HG02678 (cell line): ENCODE data around the gene IL4I1.

Experiments
- ATAC-seq: cut with Tn5 transposase; IDR thresholded peaks from one replicate; pipeline ENCODE4 v1.9.1; 2021; ENCODE audit warnings: mild to moderate bottlenecking, moderate library complexity; ENCODE audit not compliant: unreplicated experiment

IL4I1 gene

GRCh38 chr19:49924004-49924880 lies 27.6 kb upstream of the IL4I1 start:
- no peak for ATAC-seq

- ATAC-seq: no peak
Measured at GRCh38 chr19:49923055-49924003, 26.6 kb upstream of the IL4I1 start.

- ATAC-seq: no peak
Measured at GRCh38 chr19:49921871-49922795, 25.4 kb upstream of the IL4I1 start.

DNA sequence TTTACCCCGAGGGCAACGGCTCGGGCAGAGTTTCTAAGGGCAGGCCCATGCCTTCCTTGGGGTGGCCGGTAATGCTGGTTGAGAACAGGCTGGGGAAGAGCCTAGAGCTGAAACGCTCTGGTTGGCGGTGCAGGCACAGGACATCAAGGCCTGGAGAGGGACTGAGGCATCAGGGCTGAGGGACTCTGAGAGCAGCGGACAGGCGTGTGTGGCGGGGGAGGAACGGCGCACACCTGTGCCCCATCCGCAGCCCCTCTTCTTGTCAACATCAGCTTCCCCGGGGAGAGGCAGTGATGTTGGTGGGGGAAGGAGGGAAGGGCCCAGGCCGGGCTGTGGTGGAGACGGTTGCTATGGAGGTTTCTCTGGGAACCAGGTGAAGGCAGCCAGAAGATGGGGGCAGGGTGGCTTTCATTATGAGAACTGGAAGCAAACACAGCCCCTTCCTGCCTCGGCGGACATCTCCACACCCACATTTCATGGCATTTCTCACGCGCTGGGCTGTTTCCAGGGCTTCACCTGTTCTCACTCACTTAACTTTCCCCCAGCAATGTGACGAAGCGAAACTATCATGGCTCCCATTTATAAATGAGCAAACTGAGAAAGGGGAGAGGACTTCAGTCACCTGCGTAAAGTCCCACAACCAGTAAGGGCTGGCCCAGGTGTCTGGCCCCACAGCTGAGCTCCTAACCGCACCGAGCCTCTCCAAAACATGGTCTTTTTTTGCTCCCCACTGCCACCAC lies 24.1 kb upstream of the IL4I1 start:
- ATAC-seq: no peak

GRCh38 chr19:49918089-49918488 lies 21.4 kb upstream of the IL4I1 start:
- ATAC-seq: no peak

- no peak for ATAC-seq
Measured at GRCh38 chr19:49916839-49917733, 20.4 kb upstream of the IL4I1 start.

DNA sequence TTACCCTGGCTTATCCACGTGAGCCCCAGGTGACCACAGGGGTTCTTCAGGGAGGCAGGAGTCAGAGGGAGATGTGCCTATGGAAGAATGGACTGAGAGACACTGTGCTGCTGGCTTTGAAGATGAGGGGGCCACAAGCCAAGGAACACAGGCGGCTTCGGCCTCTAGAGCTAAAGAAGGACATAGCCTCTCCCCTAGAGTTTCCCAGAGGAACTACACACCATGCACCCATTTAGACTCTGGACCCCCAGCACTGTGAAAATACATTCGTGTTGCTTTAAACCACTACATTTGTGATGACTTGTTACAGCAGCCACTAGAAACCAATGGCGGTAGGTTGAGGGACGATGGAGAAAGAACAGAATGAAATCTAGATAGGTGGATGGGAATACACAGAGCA lies 18.6 kb upstream of the IL4I1 start:
- ATAC-seq: no peak

- no peak for ATAC-seq
Measured at GRCh38 chr19:49913720-49914119, 17.0 kb upstream of the IL4I1 start.

DNA sequence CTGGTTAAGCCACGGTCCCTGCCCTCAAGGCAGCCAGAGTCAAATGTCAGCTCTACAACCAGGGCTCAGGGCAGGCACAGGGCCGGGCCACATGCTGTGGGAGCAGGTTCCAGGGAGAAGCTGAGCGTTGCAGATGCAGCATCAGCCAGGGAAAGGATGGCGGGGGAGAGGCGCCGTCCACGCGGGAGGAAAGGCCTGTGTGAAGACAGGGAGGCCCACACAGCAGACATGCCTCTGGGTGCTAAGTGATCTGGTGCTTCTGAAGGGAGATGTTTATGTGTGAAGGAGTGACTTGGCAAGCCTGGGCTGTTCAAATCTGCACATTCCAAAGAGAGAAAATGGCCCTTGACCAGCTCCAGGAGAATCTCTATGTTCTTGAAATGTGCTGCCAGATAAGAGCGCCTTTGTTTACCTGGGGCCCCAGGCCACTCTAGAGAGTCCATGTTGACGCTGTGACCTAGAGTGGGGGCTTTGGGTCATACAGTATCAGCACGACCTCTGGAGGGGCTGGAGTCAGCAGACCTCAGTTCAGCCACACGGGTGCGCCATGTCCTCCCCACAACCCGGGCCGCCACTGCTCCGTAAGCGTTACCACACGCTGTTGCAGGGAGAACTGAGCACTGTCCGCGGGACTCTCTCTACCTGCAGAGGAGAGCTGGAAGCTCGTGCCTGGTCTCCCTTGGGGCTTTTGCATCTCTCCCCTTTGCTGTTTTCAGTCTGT lies 16.4 kb upstream of the IL4I1 start:
- no peak for ATAC-seq

GRCh38 chr19:49911381-49912145 lies 14.9 kb upstream of the IL4I1 start:
- ATAC-seq: no peak

- no peak for ATAC-seq
Measured at GRCh38 chr19:49910179-49910578, 13.5 kb upstream of the IL4I1 start.

GRCh38 chr19:49908480-49909420 lies 12.1 kb upstream of the IL4I1 start:
- no peak for ATAC-seq

DNA sequence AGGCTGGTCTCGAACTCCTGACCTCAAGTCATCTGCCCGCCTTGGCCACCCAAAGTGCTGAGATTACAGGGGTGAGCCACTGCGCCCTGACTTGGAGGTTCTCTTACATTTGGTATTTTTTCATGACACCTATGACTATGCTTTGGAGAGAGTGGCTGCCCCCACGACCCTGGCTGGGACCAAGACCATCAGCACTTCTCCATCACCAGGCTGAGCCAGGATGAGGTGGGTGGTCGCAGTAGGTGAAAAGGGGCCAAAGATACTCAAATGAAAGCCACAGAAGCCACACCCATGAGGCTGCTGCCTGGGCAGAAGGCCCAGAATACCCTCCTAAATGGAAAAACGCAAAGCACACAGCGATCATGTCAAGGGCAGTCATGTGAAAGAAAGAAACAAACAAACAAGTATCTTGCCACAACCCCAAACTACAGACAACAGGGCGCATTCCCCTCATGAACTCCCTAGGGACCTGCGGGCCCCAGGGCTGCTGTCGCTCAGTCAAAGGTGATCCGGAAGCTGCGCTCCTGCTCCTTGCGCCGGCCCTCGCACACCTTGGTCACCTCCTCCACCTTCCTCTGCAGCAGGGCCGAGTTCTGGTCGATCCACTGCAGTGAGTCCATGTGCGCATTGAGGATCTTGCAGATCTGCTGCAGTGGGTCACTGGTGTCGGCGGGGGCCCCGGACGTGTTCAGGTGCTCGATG lies 11.2 kb upstream of the IL4I1 start:
- ATAC-seq: no peak

DNA sequence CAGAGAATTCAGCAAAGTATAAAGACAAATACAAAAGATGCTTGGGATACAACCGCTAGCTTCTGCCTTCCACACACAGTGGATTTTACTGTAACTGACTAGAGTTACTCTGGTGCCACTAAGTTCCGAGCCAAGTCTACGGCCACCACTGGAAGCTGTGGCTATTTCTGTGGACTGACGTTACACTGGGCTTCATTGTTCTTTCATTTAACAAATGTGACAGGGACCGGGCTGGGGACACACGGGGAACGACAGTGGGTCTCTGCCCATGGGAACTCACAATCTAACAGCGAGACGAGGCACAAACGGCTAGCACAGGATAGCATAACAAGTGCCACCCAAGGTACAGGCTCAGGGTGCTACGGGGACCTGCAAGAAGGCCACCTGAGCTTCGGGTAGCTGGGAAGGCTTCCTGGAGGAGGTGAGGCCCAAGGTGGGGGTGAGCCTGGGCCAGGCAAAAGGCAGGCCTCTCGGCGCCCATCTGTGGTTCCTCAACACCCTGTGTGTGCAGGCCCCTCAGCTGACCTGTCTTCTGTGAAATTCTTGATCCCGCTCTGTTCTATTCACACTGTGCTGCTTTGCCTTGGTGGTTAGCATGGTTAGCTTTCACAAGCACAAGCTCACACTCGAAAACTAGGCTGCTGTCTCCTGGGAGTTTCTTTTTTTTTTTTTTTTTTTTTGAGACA lies 10.3 kb upstream of the IL4I1 start:
- ATAC-seq: no peak

DNA sequence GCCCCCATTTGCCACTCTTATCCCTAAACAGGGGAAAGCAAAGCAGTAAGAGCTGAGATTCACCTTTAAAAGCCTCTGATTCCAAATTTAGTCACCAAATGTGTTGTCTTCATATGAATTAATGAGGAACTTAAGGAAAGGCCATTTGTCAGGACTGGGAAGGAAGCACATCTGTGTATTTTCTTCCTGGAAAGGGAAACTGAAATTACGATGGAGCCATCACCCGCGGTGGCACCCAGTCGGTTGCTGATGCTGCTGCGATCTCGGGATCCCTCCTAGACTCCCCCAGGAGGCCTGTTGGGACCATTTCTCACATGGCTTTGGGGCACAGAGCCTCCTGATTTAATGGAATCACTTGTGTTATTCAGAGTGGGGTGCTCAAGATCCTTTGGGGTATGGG lies 7.4 kb upstream of the IL4I1 start:
- no peak for ATAC-seq
